A549 (cell line): ENCODE measurements around the gene BCAS3.

ENCODE experiments used
- KDM1A ChIP-seq: fragments of 200-600 bp; sonication (generic); IDR thresholded peaks from 2 replicates; pipeline ENCODE4 v1.6.1; 2016; ENCODE audit warnings: low read depth, mild to moderate bottlenecking
- POLR2A ChIP-seq: IDR thresholded peaks from 2 replicates; pipeline ENCODE4 v1.6.1; 2012; ENCODE audit warnings: mild to moderate bottlenecking, low read length
- SREBF2 ChIP-seq: fragments of 450-650 bp; IDR thresholded peaks from 2 replicates; pipeline ENCODE4 v1.6.1; 2014; ENCODE audit warnings: mild to moderate bottlenecking, moderate library complexity

DNA sequence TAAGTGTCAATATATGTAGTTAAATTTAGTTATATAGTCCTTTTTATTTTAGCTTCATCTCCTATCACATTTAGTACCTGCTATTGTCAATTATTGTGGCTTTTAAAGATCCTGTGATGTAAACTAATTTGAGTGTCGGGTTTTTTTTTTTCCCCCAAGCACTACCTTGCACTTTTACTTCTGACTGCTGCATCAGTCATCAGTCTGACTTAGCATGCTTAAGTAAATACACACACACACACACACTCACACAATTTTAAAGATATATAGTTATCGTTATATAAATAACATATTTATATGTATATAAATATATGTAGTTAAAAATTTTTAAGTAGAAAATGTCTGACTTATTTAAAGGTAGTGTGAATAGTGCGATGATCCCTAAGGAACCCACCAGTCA, 127.2 kb downstream of the BCAS3 start:
- TF ChIP-seq SREBF2 (no peak), POLR2A (no peak), KDM1A (no peak)
